Measurements from ENCODE around the gene CLNK.

Gene CLNK

GRCh38 chr4:10506077-10506476, 178.5 kb downstream of the CLNK start:
- TF ChIP-seq EZH2phosphoT487 (IDR thresholded peaks at IDR 0.05; ENCODE audit: low read depth) (no peak), CTCF (IDR thresholded peaks at IDR 0.05; ENCODE audit: low read depth, low read length) (no peak)
- no peak overlapping the region for H3K9ac ChIP-seq (ENCODE audit: low read length)
- no peaks in the 10 kb centered on the region for H3K36me3 ChIP-seq (replicated peaks; ENCODE audit: low read depth, low read length)
- H3K4me2 ChIP-seq (ENCODE audit: low read length), result no peak overlapping the region
- no peaks in the 10 kb centered on the region for H4K20me1 ChIP-seq (ENCODE audit: insufficient read depth, low read length)
- H3K27ac ChIP-seq (ENCODE audit: low read length), result no peak overlapping the region
- no peaks in the 10 kb centered on the region for H3K27me3 ChIP-seq (ENCODE audit: low read depth, low read length)
- H2AFZ ChIP-seq (ENCODE audit: low read depth, low read length), result no peak overlapping the region
- H3K9me3 ChIP-seq (ENCODE audit: insufficient read depth, low read length), result peaks cover 7% of the 10 kb centered on the region
- H3K4me1 ChIP-seq (ENCODE audit: low read length), result no peaks in the 10 kb centered on the region
- no peak overlapping the region for H3K4me3 ChIP-seq (ENCODE audit: low read length)
- H3K79me2 ChIP-seq (ENCODE audit: low read length), result no peaks in the 10 kb centered on the region

GRCh38 chr4:10504570-10505179, 179.9 kb downstream of the CLNK start:
- TF ChIP-seq CTCF (IDR thresholded peaks at IDR 0.05; ENCODE audit: low read depth, low read length) (no peak), EZH2phosphoT487 (IDR thresholded peaks at IDR 0.05; ENCODE audit: low read depth) (no peak)
- no peak overlapping the region for H2AFZ ChIP-seq (ENCODE audit: low read depth, low read length)
- no peaks in the 10 kb centered on the region; the same call in 1 of the 2 replicates for H3K27me3 ChIP-seq (ENCODE audit: low read depth, low read length)
- no peaks in the 10 kb centered on the region for H4K20me1 ChIP-seq (ENCODE audit: insufficient read depth, low read length)
- H3K79me2 ChIP-seq (ENCODE audit: low read length), result no peaks in the 10 kb centered on the region
- no peak overlapping the region for H3K9ac ChIP-seq (ENCODE audit: low read length)
- no peak overlapping the region for H3K4me2 ChIP-seq (ENCODE audit: low read length)
- no peaks in the 10 kb centered on the region for H3K4me1 ChIP-seq (ENCODE audit: low read length)
- H3K9me3 ChIP-seq (ENCODE audit: insufficient read depth, low read length), result peaks cover 7% of the 10 kb centered on the region
- H3K36me3 ChIP-seq (replicated peaks; ENCODE audit: low read depth, low read length), result no peaks in the 10 kb centered on the region
- no peak overlapping the region for H3K27ac ChIP-seq (ENCODE audit: low read length)
- H3K4me3 ChIP-seq (ENCODE audit: low read length), result no peak overlapping the region

- Histone ChIP-seq H3K9me3 (ENCODE audit: insufficient read depth, low read length) (peaks cover 7% of the 10 kb centered on the region), H3K9ac (ENCODE audit: low read length) (no peak overlapping the region), H3K27ac (ENCODE audit: low read length) (no peak overlapping the region), H2AFZ (ENCODE audit: low read depth, low read length) (no peak overlapping the region), H3K4me1 (ENCODE audit: low read length) (no peaks in the 10 kb centered on the region), H3K79me2 (ENCODE audit: low read length) (no peaks in the 10 kb centered on the region), H3K4me2 (ENCODE audit: low read length) (no peak overlapping the region), H3K27me3 (ENCODE audit: low read depth, low read length) (no peaks in the 10 kb centered on the region; the same call in 1 of the 2 replicates), H3K4me3 (ENCODE audit: low read length) (no peak overlapping the region), H4K20me1 (ENCODE audit: insufficient read depth, low read length) (no peaks in the 10 kb centered on the region), H3K36me3 (replicated peaks; ENCODE audit: low read depth, low read length) (no peaks in the 10 kb centered on the region)
- TF ChIP-seq CTCF (IDR thresholded peaks at IDR 0.05; ENCODE audit: low read depth, low read length) (no peak), EZH2phosphoT487 (IDR thresholded peaks at IDR 0.05; ENCODE audit: low read depth) (no peak)
These were observed 181.9 kb downstream of the CLNK start for GRCh38 chr4:10502717-10503116.

GRCh38 chr4:10500776-10501175, 183.8 kb downstream of the CLNK start:
- TF ChIP-seq CTCF (IDR thresholded peaks at IDR 0.05; ENCODE audit: low read depth, low read length), result no peak
- no peak for TF ChIP-seq EZH2phosphoT487 (IDR thresholded peaks at IDR 0.05; ENCODE audit: low read depth)
- H4K20me1 ChIP-seq (ENCODE audit: insufficient read depth, low read length), result no peaks in the 10 kb centered on the region
- no peak overlapping the region for H3K9ac ChIP-seq (ENCODE audit: low read length)
- no peak overlapping the region for H3K4me3 ChIP-seq (ENCODE audit: low read length)
- no peaks in the 10 kb centered on the region for H3K9me3 ChIP-seq (ENCODE audit: insufficient read depth, low read length)
- H3K36me3 ChIP-seq (replicated peaks; ENCODE audit: low read depth, low read length), result no peaks in the 10 kb centered on the region
- no peaks in the 10 kb centered on the region; the same call in 1 of the 2 replicates for H3K27me3 ChIP-seq (ENCODE audit: low read depth, low read length)
- H2AFZ ChIP-seq (ENCODE audit: low read depth, low read length), result no peak overlapping the region
- no peak overlapping the region for H3K27ac ChIP-seq (ENCODE audit: low read length)
- H3K4me1 ChIP-seq (ENCODE audit: low read length), result no peaks in the 10 kb centered on the region
- no peak overlapping the region for H3K4me2 ChIP-seq (ENCODE audit: low read length)
- H3K79me2 ChIP-seq (ENCODE audit: low read length), result no peaks in the 10 kb centered on the region

All from OCI-LY3 (cell line).